IMR-90 (cell line): ENCODE measurements around the gene MEIS1. TPM values are rescaled to one million over a fixed set of nuclear protein-coding genes. Genes with fewer than 3 reads are reported as not detected.

Experiments used
- ATAC-seq: fragments of 200-7000 bp; cut with Tn5 transposase; 2 replicates; pipeline ENCODE4 v1.9.1; 2020; ENCODE audit warnings: low read depth, mild to moderate bottlenecking, moderate library complexity
- BruUV-seq: library from RNA; stranded (reverse); fragments of 400-500 nt; replicated peaks from 2 replicates; lab custom pipeline; 2021; lab: Mats Ljungman, UMichigan
- CTCF ChIA-PET: fragments of 300-600 bp; formaldehyde crosslinking; extraction: SDS; loops from one replicate; lab custom pipeline; 2021; ENCODE audit warnings: antibody characterized with exemption; lab: Yijun Ruan, JAX
- POLR2A ChIA-PET: fragments of 300-600 bp; sonication (Branson Sonifier 250); formaldehyde crosslinking; loops from one replicate; lab custom pipeline; 2022; ENCODE audit warnings: antibody characterized with exemption; ENCODE audit not compliant: unreplicated experiment; lab: Charles Lee
- DNase-seq: peaks from one replicate; pipeline ENCODE4 v3.0.0; 2013
- H2AFZ ChIP-seq: replicated peaks from 2 replicates; pipeline ENCODE3; 2013; ENCODE audit warnings: low read length, mild to moderate bottlenecking; ENCODE audit not compliant: poor library complexity
- H2AK5ac ChIP-seq: 2 replicates; pipeline ENCODE4 v1.6.1; 2013; ENCODE audit warnings: low read depth, low read length, inconsistent platforms
- H2AK9ac ChIP-seq: replicated peaks from 2 replicates; pipeline ENCODE3; 2013; ENCODE audit warnings: mild to moderate bottlenecking, low read depth, low read length, moderate library complexity; ENCODE audit not compliant: poor library complexity
- H2BK120ac ChIP-seq: 2 replicates; pipeline ENCODE4 v1.6.1; 2013; ENCODE audit warnings: low read depth, low read length, inconsistent platforms
- H2BK15ac ChIP-seq: 3 replicates; pipeline ENCODE4 v1.6.1; 2013; ENCODE audit warnings: low read depth, low read length, inconsistent platforms
- H2BK20ac ChIP-seq: 2 replicates; pipeline ENCODE4 v1.6.1; 2013; ENCODE audit warnings: low read depth, mild to moderate bottlenecking, inconsistent platforms, low read length, moderate library complexity
- H2BK5ac ChIP-seq: 2 replicates; pipeline ENCODE4 v1.6.1; 2013; ENCODE audit warnings: mild to moderate bottlenecking, low read depth, low read length, inconsistent platforms; ENCODE audit not compliant: poor library complexity, severe bottlenecking
- H3K14ac ChIP-seq: replicated peaks from 2 replicates; pipeline ENCODE4 v1.6.1; 2013; ENCODE audit warnings: low read depth, low read length, inconsistent platforms
- H3K18ac ChIP-seq: 2 replicates; pipeline ENCODE4 v1.6.1; 2013; ENCODE audit warnings: low read depth, low read length, control low read depth
- H3K23ac ChIP-seq: 2 replicates; pipeline ENCODE4 v1.6.1; 2013; ENCODE audit warnings: low read depth, low read length, inconsistent platforms
- H3K27ac ChIP-seq: 2 replicates; pipeline ENCODE4 v1.5.1; 2013; ENCODE audit warnings: mild to moderate bottlenecking, control low read depth, low read length; ENCODE audit not compliant: insufficient read depth
- H3K27me3 ChIP-seq: 2 replicates; pipeline ENCODE4 v1.6.1; 2013; ENCODE audit warnings: low read length; ENCODE audit not compliant: control insufficient read depth, insufficient read depth
- H3K36me3 ChIP-seq: 2 replicates; pipeline ENCODE4 v1.6.1; 2013; ENCODE audit warnings: low read length, mixed read lengths; ENCODE audit not compliant: control insufficient read depth, insufficient read depth
- H3K4ac ChIP-seq: 2 replicates; pipeline ENCODE4 v1.6.1; 2013; ENCODE audit warnings: low read depth, low read length, inconsistent platforms
- H3K4me1 ChIP-seq: 2 replicates; pipeline ENCODE4 v1.6.1; 2013; ENCODE audit warnings: low read length, mixed read lengths; ENCODE audit not compliant: control insufficient read depth, insufficient read depth
- H3K4me2 ChIP-seq: 2 replicates; pipeline ENCODE4 v1.6.1; 2013; ENCODE audit warnings: low read depth, mild to moderate bottlenecking, control low read depth, low read length, moderate library complexity
- H3K4me3 ChIP-seq: 2 replicates; pipeline ENCODE4 v1.5.1; 2013; ENCODE audit warnings: low read depth, mild to moderate bottlenecking, control low read depth, low read length, moderate library complexity; ENCODE audit not compliant: insufficient read depth
- H3K56ac ChIP-seq: 2 replicates; pipeline ENCODE4 v1.6.1; 2013; ENCODE audit warnings: low read length, inconsistent platforms; ENCODE audit not compliant: insufficient read depth; ENCODE audit errors: extremely low read depth
- H3K79me1 ChIP-seq, 2 experiments: 2 replicates each; pipeline ENCODE4 v1.6.1; 2013; ENCODE audit warnings: low read length in 2 of 2, inconsistent platforms in 1 of 2, low read depth in 1 of 2
- H3K9ac ChIP-seq: 2 replicates; pipeline ENCODE4 v1.6.1; 2013; ENCODE audit warnings: low read depth, low read length, control low read depth
- H3K9me1 ChIP-seq: 2 replicates; pipeline ENCODE4 v1.6.1; 2013; ENCODE audit warnings: low read length, inconsistent platforms; ENCODE audit not compliant: insufficient read depth
- H3K9me3 ChIP-seq: 2 replicates; pipeline ENCODE4 v1.6.1; 2013; ENCODE audit warnings: low read length; ENCODE audit not compliant: control insufficient read depth, insufficient read depth
- H4K20me1 ChIP-seq: 2 replicates; pipeline ENCODE4 v1.6.1; 2013; ENCODE audit warnings: low read length, inconsistent platforms; ENCODE audit not compliant: insufficient read depth
- H4K5ac ChIP-seq: 2 replicates; pipeline ENCODE4 v1.6.1; 2013; ENCODE audit warnings: mild to moderate bottlenecking, low read depth, low read length, control low read depth
- H4K8ac ChIP-seq, 2 experiments: 2 replicates each; pipeline ENCODE4 v1.6.1; 2013; ENCODE audit warnings: low read depth in 2 of 2, low read length in 2 of 2, control low read depth in 1 of 2, inconsistent platforms in 1 of 2
- H4K91ac ChIP-seq: 2 replicates; pipeline ENCODE4 v1.6.1; 2013; ENCODE audit warnings: low read depth, low read length, inconsistent platforms; ENCODE audit not compliant: insufficient read depth
- BHLHE40 ChIP-seq: fragments of 150-350 bp; IDR thresholded peaks from 2 replicates; pipeline ENCODE4 v1.6.1; 2016; ENCODE audit warnings: mild to moderate bottlenecking, low read depth, low read length
- CEBPB ChIP-seq: IDR thresholded peaks from 2 replicates; pipeline ENCODE4 v1.6.1; 2012; ENCODE audit warnings: low read depth, low read length, improper control_type of control experiment
- CHD1 ChIP-seq: IDR thresholded peaks from 2 replicates; pipeline ENCODE4 v1.6.1; 2012; ENCODE audit warnings: low read depth, low read length, improper control_type of control experiment
- ELK1 ChIP-seq: fragments of 150-350 bp; IDR thresholded peaks from 2 replicates; pipeline ENCODE4 v1.6.1; 2016; ENCODE audit warnings: low read depth, mild to moderate bottlenecking, low read length, moderate library complexity, borderline replicate concordance
- FOS ChIP-seq: fragments of 150-350 bp; IDR thresholded peaks from 2 replicates; pipeline ENCODE4 v1.6.1; 2016; ENCODE audit warnings: low read depth, low read length
- MAFK ChIP-seq: IDR thresholded peaks from 2 replicates; pipeline ENCODE4 v1.6.1; 2012; ENCODE audit warnings: low read depth, low read length, improper control_type of control experiment
- MAZ ChIP-seq: IDR thresholded peaks from 2 replicates; pipeline ENCODE4 v1.6.1; 2012; ENCODE audit warnings: low read depth, mild to moderate bottlenecking, low read length, improper control_type of control experiment, moderate library complexity, borderline replicate concordance
- MXI1 ChIP-seq: IDR thresholded peaks from 2 replicates; pipeline ENCODE4 v1.6.1; 2012; ENCODE audit warnings: low read depth, mild to moderate bottlenecking, low read length, moderate library complexity, borderline replicate concordance
- NFE2L2 ChIP-seq: fragments of 150-350 bp; IDR thresholded peaks from 2 replicates; pipeline ENCODE4 v1.6.1; 2016; ENCODE audit warnings: low read depth, mild to moderate bottlenecking, low read length
- POLR2A ChIP-seq: IDR thresholded peaks from 2 replicates; pipeline ENCODE4 v1.6.1; 2012; ENCODE audit warnings: mild to moderate bottlenecking, low read depth, low read length
- RAD21 ChIP-seq: IDR thresholded peaks from 2 replicates; pipeline ENCODE4 v1.6.1; 2012; ENCODE audit warnings: low read length, improper control_type of control experiment
- RCOR1 ChIP-seq: IDR thresholded peaks from 2 replicates; pipeline ENCODE4 v1.6.1; 2012; ENCODE audit warnings: mild to moderate bottlenecking, low read length, improper control_type of control experiment; ENCODE audit not compliant: insufficient replicate concordance
- RFX5 ChIP-seq: IDR thresholded peaks from 2 replicates; pipeline ENCODE4 v1.8.0; 2012; ENCODE audit warnings: low read depth, mild to moderate bottlenecking, low read length, moderate library complexity
- SMC3 ChIP-seq: fragments of 150-350 bp; IDR thresholded peaks from 2 replicates; pipeline ENCODE4 v1.6.1; 2016; ENCODE audit warnings: low read depth, mild to moderate bottlenecking, antibody characterized with exemption, low read length, moderate library complexity
- WGBS, 2 experiments: methylation state at CpG; one replicate each; pipeline versions ENCODE4 v1.1.5 to v1.1.7; 2013; ENCODE audit warnings: missing lambda C conversion rate in 2 of 2; ENCODE audit not compliant: insufficient read length in 1 of 2; ENCODE audit errors: extremely low coverage in 2 of 2; 5-methylcytosine and 5-hydroxymethylcytosine counted together
- dilution Hi-C: fragments of 300-500 bp; cut with HindIII; formaldehyde crosslinking; loops from one replicate; pipeline ENCODE4 v1.14.3; 2018; ENCODE audit warnings: low sequenced_read_pairs; ENCODE audit not compliant: unreplicated experiment
- in situ Hi-C: fragments of 300-500 bp; cut with MboI; formaldehyde crosslinking; loops from 3 replicates; pipeline ENCODE4 v1.14.3; 2019; ENCODE audit warnings: low sequenced_read_pairs, inconsistent platforms, mixed read lengths
- intact Hi-C: fragments of 100-400 bp; cut with micrococcal nuclease; formaldehyde crosslinking; loops from 2 replicates; pipeline ENCODE4 v1.10.0; 2022
- polyA plus RNA-seq, 3 experiments: library from polyadenylated mRNA; depleted of rRNA; stranded (reverse); fragments of >200 nt; gene quantifications; 2 replicates each; pipeline ENCODE4 v1.2.3, GENCODE V29; 2012; ENCODE audit warnings: low replicate concordance in 1 of 3
- total RNA-seq: library from RNA; depleted of rRNA; stranded (reverse); fragments of >200 nt; gene quantifications from 2 replicates; pipeline ENCODE4 v1.2.3, GENCODE V29; 2012
- TF ChIP-seq, protein P1 (sequence below): conservative IDR thresholded peaks from 2 replicates; pipeline ENCODE4 v1.5.1; 2012; ENCODE audit warnings: mild to moderate bottlenecking, low read depth, low read length, improper control_type of control experiment
- TF ChIP-seq, protein P2 (sequence below): fragments of 150-350 bp; IDR thresholded peaks from 2 replicates; pipeline ENCODE4 v1.6.1; 2017; ENCODE audit warnings: mild to moderate bottlenecking, antibody characterized with exemption, low read length, low read depth

Gene MEIS1
- total and polyA plus RNA-seq, 2 of the 4 experiments (the other 2 are of a cell fraction): 54.4 to 157 TPM

GRCh38 chr2:66470199-66470598, 35.3 kb downstream of the MEIS1 start:
- dilution Hi-C loops: no loop called here

More at GRCh38 chr2:66470199-66470598, 35.3 kb downstream of the MEIS1 start:
- Histone ChIP-seq H4K8ac (no peak overlapping the region), H2BK15ac (no peak overlapping the region), H2AFZ (no peak overlapping the region), H4K5ac (no peak overlapping the region), H3K4me2 (no peak overlapping the region), H3K4me1 (peaks cover 13% of the 10 kb centered on the region), H3K9ac (no peak overlapping the region), H2BK120ac (no peak overlapping the region), H3K36me3 (peaks cover 40% of the 10 kb centered on the region), H3K23ac (no peak overlapping the region), H2AK9ac (no peak overlapping the region), H3K4me3 (no peak overlapping the region), H3K4ac (no peak overlapping the region), H2AK5ac (no peak overlapping the region), H3K9me1 (peaks cover 28% of the 10 kb centered on the region), H3K9me3 (no peaks in the 10 kb centered on the region), H2BK20ac (no peak overlapping the region), H3K27me3 (no peaks in the 10 kb centered on the region), H3K14ac (no peak overlapping the region), H4K20me1 (peaks cover 82% of the 10 kb centered on the region), H3K56ac (no peak overlapping the region), H2BK5ac (no peak overlapping the region), H4K91ac (no peak overlapping the region), H3K18ac (no peak overlapping the region), H3K79me1 (peaks cover 10 to 55% of the 10 kb centered on the region in 2 experiments), H3K27ac (no peak overlapping the region)
- intact Hi-C loops (no loop called here), in situ Hi-C loops (no loop called here)
- CTCF ChIA-PET: no interaction called here
- POLR2A ChIA-PET: no interaction called here
- DNase-seq: no peak
- no TSS peak for BruUV-seq
- TF ChIP-seq RAD21 (no peak), MAZ (no peak), MXI1 (no peak), RFX5 (no peak), RCOR1 (no peak), NFE2L2 (no peak), ELK1 (no peak), MAFK (no peak), CEBPB (no peak), FOS (no peak), BHLHE40 (no peak), POLR2A (no peak), SMC3 (no peak), CHD1 (no peak)
- TF ChIP-seq, protein P1, sequence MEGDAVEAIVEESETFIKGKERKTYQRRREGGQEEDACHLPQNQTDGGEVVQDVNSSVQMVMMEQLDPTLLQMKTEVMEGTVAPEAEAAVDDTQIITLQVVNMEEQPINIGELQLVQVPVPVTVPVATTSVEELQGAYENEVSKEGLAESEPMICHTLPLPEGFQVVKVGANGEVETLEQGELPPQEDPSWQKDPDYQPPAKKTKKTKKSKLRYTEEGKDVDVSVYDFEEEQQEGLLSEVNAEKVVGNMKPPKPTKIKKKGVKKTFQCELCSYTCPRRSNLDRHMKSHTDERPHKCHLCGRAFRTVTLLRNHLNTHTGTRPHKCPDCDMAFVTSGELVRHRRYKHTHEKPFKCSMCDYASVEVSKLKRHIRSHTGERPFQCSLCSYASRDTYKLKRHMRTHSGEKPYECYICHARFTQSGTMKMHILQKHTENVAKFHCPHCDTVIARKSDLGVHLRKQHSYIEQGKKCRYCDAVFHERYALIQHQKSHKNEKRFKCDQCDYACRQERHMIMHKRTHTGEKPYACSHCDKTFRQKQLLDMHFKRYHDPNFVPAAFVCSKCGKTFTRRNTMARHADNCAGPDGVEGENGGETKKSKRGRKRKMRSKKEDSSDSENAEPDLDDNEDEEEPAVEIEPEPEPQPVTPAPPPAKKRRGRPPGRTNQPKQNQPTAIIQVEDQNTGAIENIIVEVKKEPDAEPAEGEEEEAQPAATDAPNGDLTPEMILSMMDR: no peak
- TF ChIP-seq, protein P2, sequence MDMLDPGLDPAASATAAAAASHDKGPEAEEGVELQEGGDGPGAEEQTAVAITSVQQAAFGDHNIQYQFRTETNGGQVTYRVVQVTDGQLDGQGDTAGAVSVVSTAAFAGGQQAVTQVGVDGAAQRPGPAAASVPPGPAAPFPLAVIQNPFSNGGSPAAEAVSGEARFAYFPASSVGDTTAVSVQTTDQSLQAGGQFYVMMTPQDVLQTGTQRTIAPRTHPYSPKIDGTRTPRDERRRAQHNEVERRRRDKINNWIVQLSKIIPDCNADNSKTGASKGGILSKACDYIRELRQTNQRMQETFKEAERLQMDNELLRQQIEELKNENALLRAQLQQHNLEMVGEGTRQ: no peak
- ATAC-seq: no peak
- no CpG with 5 or more reads among the region's 2 CpGs for WGBS, 2 experiments
